ENCODE data around the gene PRLR. TPM values are rescaled to one million over a fixed set of nuclear protein-coding genes. Genes with fewer than 3 reads are reported as not detected.

The PRLR gene
- total RNA-seq, 2 experiments from 2014 or later: not detected

- no peaks in the 10 kb centered on the region for H3K36me3 Mint-ChIP-seq (ENCODE audit: low read depth)
- ATAC-seq (no peak), DNase-seq (no peak)
- no peak overlapping the region for H3K4me3 Mint-ChIP-seq
- H3K27ac Mint-ChIP-seq: no peak overlapping the region
- peaks cover 5% of the 10 kb centered on the region for H3K9me3 Mint-ChIP-seq
- peaks cover 5% of the 10 kb centered on the region for H3K27me3 Mint-ChIP-seq
- intact Hi-C loops (cut with micrococcal nuclease): no loop called here
- ChIA-PET POLR2A (no interaction called here), CTCF (interaction anchor here (0.7 kb wide), 1 partner anchor 10 kb away, joined by 3 read pairs; no protein-coding TSS in a partner anchor)
- H3K4me1 Mint-ChIP-seq (ENCODE audit: low read depth): no peaks in the 10 kb centered on the region
- TF ChIP-seq CTCF (IDR thresholded peaks at IDR 0.05): no peak
Observed at GRCh38 chr5:35162848-35163709, 67.2 kb downstream of the PRLR start.

DNA sequence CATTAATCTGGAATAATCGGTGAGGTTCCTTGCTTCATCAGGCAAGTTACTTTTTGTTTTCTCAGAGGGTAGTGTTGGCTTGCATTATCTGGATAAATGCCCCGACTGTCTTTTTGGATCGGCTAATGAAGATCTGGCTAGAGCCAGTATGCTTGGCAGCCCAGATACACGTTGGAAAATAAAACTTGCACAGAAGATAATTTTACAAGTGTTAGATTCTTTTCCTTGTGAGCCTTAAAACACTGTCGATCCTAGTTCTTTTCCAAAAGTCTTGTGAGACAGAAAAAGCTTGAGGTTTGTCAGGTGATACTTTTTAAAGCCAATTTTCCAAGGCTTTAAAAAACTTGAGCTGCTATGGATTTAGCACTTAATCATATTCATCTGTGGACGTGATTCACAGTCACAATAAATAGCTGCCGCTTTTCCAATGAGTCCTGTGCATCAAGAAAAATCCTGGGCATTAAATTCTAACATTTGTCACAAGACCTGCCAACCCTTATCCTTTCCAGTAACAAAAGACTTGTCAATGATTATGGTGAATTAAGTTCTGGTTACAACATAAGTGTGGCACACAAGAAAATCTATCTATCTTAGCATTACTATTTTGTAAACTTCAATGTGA lies 68.5 kb downstream of the PRLR start:
- ChIA-PET POLR2A (interaction anchor here (0.7 kb wide), 1 partner anchor 28 kb away, joined by 3 read pairs; no protein-coding TSS in a partner anchor), CTCF (interaction anchor here (0.7 kb wide), 1 partner anchor 9 kb away, joined by 3 read pairs; no protein-coding TSS in a partner anchor)
- no peak for ATAC-seq
- Mint-ChIP-seq H3K36me3 (ENCODE audit: low read depth) (no peaks in the 10 kb centered on the region), H3K9me3 (peaks cover 4% of the 10 kb centered on the region), H3K4me1 (ENCODE audit: low read depth) (no peaks in the 10 kb centered on the region), H3K27me3 (peaks cover 7% of the 10 kb centered on the region), H3K27ac (no peak overlapping the region), H3K4me3 (no peak overlapping the region)
- intact Hi-C loops (cut with micrococcal nuclease): no loop called here
- no peak for DNase-seq
- TF ChIP-seq CTCF (IDR thresholded peaks at IDR 0.05): no peak

DNA sequence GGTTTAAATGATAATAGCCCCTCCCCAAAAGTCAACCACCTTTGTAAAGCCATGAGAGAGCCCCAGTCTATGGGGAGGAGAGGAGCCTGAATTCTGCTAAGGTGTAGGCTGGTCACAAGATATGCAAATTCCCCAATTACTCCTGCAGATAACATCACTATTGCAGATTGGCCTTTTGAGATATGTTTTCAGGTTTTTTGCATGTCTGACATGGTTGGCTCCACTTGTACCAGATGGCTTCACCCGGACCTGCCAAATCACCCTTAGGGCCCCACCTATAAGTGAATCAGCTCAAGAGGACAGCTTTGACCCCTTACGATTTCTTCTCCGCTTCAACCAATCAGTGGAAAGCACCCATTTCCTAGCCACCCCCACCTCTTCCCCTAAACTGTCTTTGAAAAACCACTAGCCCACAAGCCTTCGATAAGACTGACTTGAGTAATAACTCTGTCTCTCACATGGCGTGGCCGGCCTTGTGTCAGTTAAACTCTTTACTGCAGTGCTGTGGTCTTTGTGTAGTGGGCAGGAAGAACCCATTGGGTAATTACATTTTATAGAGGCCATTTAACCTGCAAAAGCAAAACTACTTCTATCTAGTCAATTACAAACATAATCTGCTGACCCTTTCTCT lies 69.7 kb downstream of the PRLR start:
- DNase-seq (no peak), ATAC-seq (no peak)
- ChIA-PET CTCF (no interaction called here), POLR2A (no interaction called here)
- no peak for TF ChIP-seq CTCF (IDR thresholded peaks at IDR 0.05)
- intact Hi-C loops (cut with micrococcal nuclease): no loop called here
- no peaks in the 10 kb centered on the region for H3K4me1 Mint-ChIP-seq (ENCODE audit: low read depth)
- H3K4me3 Mint-ChIP-seq: no peak overlapping the region
- H3K27me3 Mint-ChIP-seq: peaks cover 7% of the 10 kb centered on the region
- H3K36me3 Mint-ChIP-seq (ENCODE audit: low read depth): no peaks in the 10 kb centered on the region
- H3K27ac Mint-ChIP-seq: no peak overlapping the region
- H3K9me3 Mint-ChIP-seq: no peaks in the 10 kb centered on the region

DNA sequence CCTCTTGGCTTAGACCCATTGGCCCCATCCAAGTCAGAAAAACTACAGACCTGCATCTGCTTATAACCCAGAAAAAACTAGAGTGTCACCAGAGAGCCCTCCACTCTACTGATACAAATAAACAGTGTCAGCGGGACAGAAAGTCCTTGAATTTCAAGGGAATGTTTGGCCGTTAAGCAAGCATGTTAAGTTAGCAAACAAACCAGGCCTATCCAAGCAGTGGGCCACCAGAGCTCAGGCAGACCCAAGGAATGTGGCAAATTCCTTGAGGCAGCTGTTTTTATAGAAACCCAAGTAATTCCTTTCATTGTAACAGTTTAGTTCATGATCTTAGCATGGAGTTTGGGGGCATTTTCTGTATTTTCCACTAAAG lies 70.9 kb downstream of the PRLR start:
- TF ChIP-seq CTCF (IDR thresholded peaks at IDR 0.05): no peak
- Mint-ChIP-seq H3K36me3 (ENCODE audit: low read depth) (no peaks in the 10 kb centered on the region), H3K27me3 (peaks cover 9% of the 10 kb centered on the region), H3K4me3 (no peak overlapping the region), H3K4me1 (ENCODE audit: low read depth) (no peaks in the 10 kb centered on the region), H3K27ac (no peak overlapping the region), H3K9me3 (no peaks in the 10 kb centered on the region)
- intact Hi-C loops (cut with micrococcal nuclease): no loop called here
- CTCF ChIA-PET: no interaction called here
- DNase-seq (no peak), ATAC-seq (no peak)
- POLR2A ChIA-PET: no interaction called here
